Hippocampal formation (tissue), 2 donors: ENCODE data around the gene ATP8A1.

ENCODE experiments used
- DNase-seq, 2 donors: peaks; one replicate each; lab custom pipeline; 2025; lab: John Stamatoyannopoulos, UW

The ATP8A1 gene

GRCh38 chr4:42364266-42365053 is 292.4 kb downstream of the ATP8A1 start:
- DNase-seq = no peak

GRCh38 chr4:42363614-42364013 is 293.3 kb downstream of the ATP8A1 start:
- DNase-seq = no peak

DNA sequence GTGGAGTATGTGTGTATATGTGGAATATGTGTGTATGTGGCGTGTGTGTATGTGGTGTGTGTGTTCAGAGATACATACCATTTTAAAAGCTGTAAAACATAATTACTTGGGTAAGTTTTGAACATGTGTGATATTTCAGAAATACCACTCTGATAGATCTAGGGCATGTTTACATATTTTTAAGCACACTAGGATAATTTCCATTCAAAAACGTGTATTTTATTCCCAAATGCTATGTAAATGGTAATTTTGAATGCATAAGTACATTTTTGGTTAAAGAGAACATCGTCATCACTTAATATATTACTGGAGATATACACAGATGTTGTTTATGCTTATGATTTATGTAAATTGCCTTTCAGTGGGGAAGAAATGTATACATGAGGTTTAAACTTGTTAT is 294.3 kb downstream of the ATP8A1 start:
- DNase-seq = no peak

- no peak for DNase-seq
These were observed 295.4 kb downstream of the ATP8A1 start for GRCh38 chr4:42361456-42361855.

- DNase-seq = no peak
These were observed 296.6 kb downstream of the ATP8A1 start for GRCh38 chr4:42360256-42360669.

DNA sequence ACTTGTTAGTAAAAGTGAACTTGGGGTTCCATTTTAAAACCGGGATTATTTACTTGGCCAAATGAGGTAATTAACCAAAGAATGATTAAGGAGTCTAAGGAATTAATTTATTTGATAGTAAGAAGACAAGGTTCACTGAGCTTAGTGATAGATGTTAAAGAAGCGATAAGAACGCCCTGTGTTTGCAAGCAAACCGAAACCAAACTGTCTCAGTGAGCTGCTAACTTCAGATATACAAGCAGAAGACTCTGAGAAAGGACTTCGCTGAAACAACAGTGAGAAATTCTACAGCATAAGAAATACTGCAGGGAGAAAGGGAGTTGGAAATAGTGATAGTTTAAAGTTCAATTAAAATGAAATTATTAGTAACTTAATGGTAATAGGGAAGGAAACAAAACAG is 297.2 kb downstream of the ATP8A1 start:
- no peak for DNase-seq
